SK-N-SH (cell line): ENCODE results near the gene EPB41L1. TPM values are rescaled to one million over a fixed set of nuclear protein-coding genes. Genes with fewer than 3 reads are reported as not detected.

Source experiments
- CTCF ChIA-PET: fragments of 300-600, 350-600 bp; formaldehyde crosslinking; extraction: SDS; loops from one replicate; lab custom pipeline; 2021; lab: Yijun Ruan, JAX
- POLR2A ChIA-PET: fragments of 350-600 bp; sonication (Branson Sonifier 250); formaldehyde crosslinking; extraction: SDS; loops from one replicate; lab custom pipeline; 2020; ENCODE audit warnings: antibody characterized with exemption, inconsistent platforms; lab: Yijun Ruan, JAX
- DNase-seq: peaks from one replicate; pipeline ENCODE4 v3.0.0; 2012
- H2AFZ ChIP-seq: fragments of 200-600 bp; sonication (generic); 2 replicates; pipeline ENCODE4 v1.8.1; 2016; ENCODE audit warnings: antibody characterized with exemption, mild to moderate bottlenecking, low read depth
- H3F3A ChIP-seq: fragments of 200-600 bp; sonication (generic); replicated peaks from 2 replicates; pipeline ENCODE3; 2016; ENCODE audit warnings: antibody characterized with exemption, mild to moderate bottlenecking; ENCODE audit not compliant: insufficient read depth
- H3K27ac ChIP-seq, 2 experiments: fragments of 200-500 bp in 1 of 2; fragments of 200-600 bp in 1 of 2; sonication (Bioruptor generic) in 1 of 2; sonication (generic), shearing (Covaris generic) in 1 of 2; 2 replicates each; pipeline versions ENCODE4 v1.5.1 to v1.6.1; 2014 to 2016; ENCODE audit warnings: low read depth in 2 of 2, inconsistent platforms in 1 of 2, low read length in 1 of 2, mild to moderate bottlenecking in 1 of 2, mixed read lengths in 1 of 2
- H3K27me3 ChIP-seq: fragments of 200-600 bp; sonication (generic), shearing (Covaris generic); 2 replicates; pipeline ENCODE4 v1.6.1; 2016; ENCODE audit warnings: mixed run types; ENCODE audit not compliant: insufficient read depth
- H3K36me3 ChIP-seq, 2 experiments: fragments of 200-500 bp in 1 of 2; fragments of 200-600 bp in 1 of 2; sonication (Bioruptor generic) in 1 of 2; sonication (generic) in 1 of 2; replicated peaks in 1 of 2; 2 replicates each; pipeline versions ENCODE3 to v1.5.1; 2014 to 2016; ENCODE audit warnings: low read length in 1 of 2, mild to moderate bottlenecking in 1 of 2; ENCODE audit not compliant: insufficient read depth in 2 of 2, control insufficient read depth in 1 of 2
- H3K4me1 ChIP-seq, 2 experiments: fragments of 200-500 bp in 1 of 2; fragments of 200-600 bp in 1 of 2; sonication (Bioruptor generic) in 1 of 2; sonication (generic), shearing (Covaris generic) in 1 of 2; 2 replicates each; pipeline versions ENCODE4 v1.5.1 to v1.6.1; 2014 to 2016; ENCODE audit warnings: low read depth in 1 of 2, low read length in 1 of 2, mixed run types in 1 of 2; ENCODE audit not compliant: insufficient read depth in 2 of 2, control insufficient read depth in 1 of 2
- H3K4me2 ChIP-seq: fragments of 200-600 bp; sonication (generic), shearing (Covaris generic); 2 replicates; pipeline ENCODE4 v1.6.1; 2017; ENCODE audit warnings: mixed run types
- H3K4me3 ChIP-seq, 2 experiments: fragments of 200-500 bp in 1 of 2; fragments of 200-600 bp in 1 of 2; sonication (Bioruptor generic) in 1 of 2; sonication (generic), shearing (Covaris generic) in 1 of 2; 2 replicates each; pipeline versions ENCODE4 v1.5.1 to v1.8.1; 2014 to 2016; ENCODE audit warnings: low read depth in 2 of 2, inconsistent platforms in 1 of 2, low read length in 1 of 2, mild to moderate bottlenecking in 1 of 2, mixed read lengths in 1 of 2, moderate library complexity in 1 of 2
- H3K79me2 ChIP-seq: fragments of 200-600 bp; sonication (generic); 2 replicates; pipeline ENCODE4 v1.8.1; 2017; ENCODE audit warnings: mild to moderate bottlenecking; ENCODE audit not compliant: insufficient read depth
- H3K9ac ChIP-seq: fragments of 200-600 bp; sonication (generic); 2 replicates; pipeline ENCODE4 v1.6.1; 2017; ENCODE audit warnings: mixed run types
- H3K9me2 ChIP-seq: fragments of 200-600 bp; sonication (generic); 2 replicates; pipeline ENCODE4 v1.6.1; 2017; ENCODE audit warnings: mixed run types
- H3K9me3 ChIP-seq: fragments of 200-600 bp; sonication (generic); 2 replicates; pipeline ENCODE4 v1.6.1; 2017; ENCODE audit warnings: mixed run types, mild to moderate bottlenecking, moderate library complexity
- H4K20me1 ChIP-seq: fragments of 200-600 bp; sonication (generic); 2 replicates; pipeline ENCODE4 v1.6.1; 2017; ENCODE audit warnings: mild to moderate bottlenecking, mixed run types; ENCODE audit not compliant: insufficient read depth
- CHD2 ChIP-seq: fragments of 150-350 bp; IDR thresholded peaks from 2 replicates; pipeline ENCODE4 v1.6.1; 2018; ENCODE audit warnings: low read length; ENCODE audit not compliant: partially characterized antibody
- ELF1 ChIP-seq: IDR thresholded peaks from 2 replicates; pipeline ENCODE4 v1.4.0; 2012
- GABPA ChIP-seq: IDR thresholded peaks from 2 replicates; pipeline ENCODE4 v1.4.0; 2012; ENCODE audit warnings: low read depth, mild to moderate bottlenecking
- GATA2 ChIP-seq: sonication (generic); formaldehyde crosslinking; IDR thresholded peaks from 2 replicates; pipeline ENCODE4 v1.5.0; 2020; ENCODE audit warnings: mild to moderate bottlenecking, missing genetic modification reagents
- MXI1 ChIP-seq: IDR thresholded peaks from 2 replicates; pipeline ENCODE4 v1.6.1; 2012; ENCODE audit warnings: mild to moderate bottlenecking, low read depth, low read length, improper control_type of control experiment
- NFIC ChIP-seq: IDR thresholded peaks from 2 replicates; pipeline ENCODE4 v1.4.0; 2012; ENCODE audit warnings: borderline replicate concordance
- NRF1 ChIP-seq: IDR thresholded peaks from 2 replicates; pipeline ENCODE4 v1.6.1; 2012; ENCODE audit warnings: low read depth, mild to moderate bottlenecking, low read length
- POLR2AphosphoS5 ChIP-seq: IDR thresholded peaks from 2 replicates; pipeline ENCODE4 v1.6.1; 2012; ENCODE audit warnings: low read depth, low read length
- RCOR1 ChIP-seq: fragments of 150-350 bp; IDR thresholded peaks from 2 replicates; pipeline ENCODE4 v1.6.1; 2017; ENCODE audit warnings: antibody characterized with exemption, low read length
- REST ChIP-seq: IDR thresholded peaks from 2 replicates; pipeline ENCODE4 v1.6.1; 2012; ENCODE audit warnings: mild to moderate bottlenecking, low read depth, low read length, moderate library complexity
- SIN3A ChIP-seq: IDR thresholded peaks from 2 replicates; pipeline ENCODE4 v1.6.1; 2012; ENCODE audit warnings: low read depth, mild to moderate bottlenecking, low read length, moderate library complexity, borderline replicate concordance
- SMC3 ChIP-seq: IDR thresholded peaks from 2 replicates; pipeline ENCODE4 v1.6.1; 2012; ENCODE audit warnings: low read depth, low read length, improper control_type of control experiment
- TAF1 ChIP-seq: IDR thresholded peaks from 2 replicates; pipeline ENCODE4 v1.6.1; 2012; ENCODE audit warnings: low read depth, mild to moderate bottlenecking, low read length, moderate library complexity, borderline replicate concordance
- TCF12 ChIP-seq: IDR thresholded peaks from 2 replicates; pipeline ENCODE4 v1.4.0; 2012
- YY1 ChIP-seq: IDR thresholded peaks from 2 replicates; pipeline ENCODE4 v1.4.0; 2012; ENCODE audit warnings: low read depth, mild to moderate bottlenecking
- WGBS: methylation state at CpG from one replicate; pipeline ENCODE4 v1.1.6; 2017; ENCODE audit warnings: low lambda C conversion rate; 5-methylcytosine and 5-hydroxymethylcytosine counted together
- polyA plus RNA-seq, 3 experiments: library from polyadenylated mRNA; depleted of rRNA; stranded (reverse); fragments of >200 nt; gene quantifications; 2 replicates each; pipeline ENCODE4 v1.2.3, GENCODE V29; 2012
- TF ChIP-seq, protein P1 (sequence below): fragments of 200-600 bp; sonication (generic); IDR thresholded peaks from 2 replicates; pipeline ENCODE4 v1.6.1; 2017; ENCODE audit warnings: antibody characterized with exemption, mild to moderate bottlenecking, moderate library complexity
- TF ChIP-seq, protein P2 (sequence below): IDR thresholded peaks from 2 replicates; pipeline ENCODE4; 2012
- TF ChIP-seq, protein P3 (sequence below): IDR thresholded peaks from 2 replicates; pipeline ENCODE4 v1.4.0; 2012; ENCODE audit warnings: low read depth

The EPB41L1 gene
- polyA plus RNA-seq, 1 of the 3 experiments (the other 2 are of a cell fraction): 26.1 TPM

DNA sequence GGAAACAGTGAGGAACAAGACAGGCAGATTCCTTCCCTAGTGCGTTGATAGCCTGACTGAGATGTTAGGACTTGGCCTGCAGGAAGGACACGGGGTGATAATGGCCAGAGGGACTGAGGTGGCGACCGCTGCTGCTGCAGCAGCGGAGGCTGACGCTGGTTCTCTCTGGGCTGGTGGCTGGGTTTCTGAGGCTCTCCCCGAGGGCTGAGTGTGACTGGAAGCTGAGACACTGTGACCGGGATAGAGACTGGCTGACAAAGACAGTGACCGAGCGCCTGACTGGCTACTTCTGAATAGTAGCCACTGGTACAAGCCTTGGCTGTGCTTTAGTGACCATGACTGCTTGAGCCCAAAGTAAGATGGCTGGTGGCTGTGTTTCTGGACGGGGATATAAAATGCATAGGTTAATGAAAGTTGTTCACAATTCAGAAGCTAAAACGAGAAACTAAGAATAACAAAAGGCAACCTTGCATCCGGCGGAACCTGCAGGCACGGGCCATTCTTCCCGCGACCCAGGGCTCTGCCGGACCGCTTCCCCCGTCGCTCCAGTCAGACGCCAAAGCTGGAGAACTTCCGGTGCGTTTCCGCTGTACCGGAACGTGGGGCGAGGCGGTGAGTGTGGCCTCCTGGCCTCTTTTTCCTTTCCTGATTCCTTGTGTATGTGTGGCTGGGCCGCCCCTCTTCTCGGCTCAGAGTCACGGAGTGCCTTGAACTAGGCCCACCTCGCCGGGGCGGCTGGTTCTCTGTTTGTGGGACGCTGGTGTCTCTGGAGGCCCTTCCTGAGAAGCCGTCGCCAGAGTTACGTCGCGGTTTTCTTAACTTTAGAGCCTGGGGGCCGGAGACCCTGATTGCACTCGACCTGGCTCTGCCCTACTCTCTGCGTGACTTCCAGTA lies 81.6 kb downstream of the EPB41L1 start, which contains the start of gene AAR2:
Gene AAR2 (plus strand): TSS at position 587 of the 894 bp plus-strand sequence. CDS start 3,391 bp downstream, outside the sequence.
- Histone ChIP-seq H3K36me3 (peaks cover 10 to 20% of the 10 kb centered on the region in 2 experiments), H3K4me2 (peak within 1 kb of the TSS; percentile 93), H3K9ac (peak within 1 kb of the TSS; percentile 98), H3K79me2 (peaks cover 56% of the 10 kb centered on the region), H3K4me3 (peak within 1 kb of the TSS; percentile 91 to 98)
- POLR2A ChIA-PET: interaction anchor here (0.9 to 1.1 kb wide), 3 partner anchors 33 to 225 kb away, joined by 3 to 4 read pairs (median 3); no protein-coding TSS in a partner anchor
- TF ChIP-seq SMC3 (peak; percentile 5; the same call in 1 of the 2 replicates), ELF1 (peak; percentile 85), NRF1 (no peak), REST (peak; percentile 62), POLR2AphosphoS5 (peak; percentile 94), NFIC (0 out of 2 replicates have a peak, but pooled peaks have one; percentile 8), TCF12 (peak; percentile 19; the same call in 1 of the 2 replicates), GATA2 (CRISPR knock-in tag) (no peak), GABPA (peak; percentile 98), CHD2 (peak; percentile 62), MXI1 (peak; percentile 83), TAF1 (peak; percentile 96), SIN3A (peak; percentile 87; the same call in 1 of the 2 replicates), RCOR1 (peak; percentile 54), YY1 (0 out of 2 replicates have a peak, but pooled peaks have one; percentile 61)
- TF ChIP-seq, protein P1, sequence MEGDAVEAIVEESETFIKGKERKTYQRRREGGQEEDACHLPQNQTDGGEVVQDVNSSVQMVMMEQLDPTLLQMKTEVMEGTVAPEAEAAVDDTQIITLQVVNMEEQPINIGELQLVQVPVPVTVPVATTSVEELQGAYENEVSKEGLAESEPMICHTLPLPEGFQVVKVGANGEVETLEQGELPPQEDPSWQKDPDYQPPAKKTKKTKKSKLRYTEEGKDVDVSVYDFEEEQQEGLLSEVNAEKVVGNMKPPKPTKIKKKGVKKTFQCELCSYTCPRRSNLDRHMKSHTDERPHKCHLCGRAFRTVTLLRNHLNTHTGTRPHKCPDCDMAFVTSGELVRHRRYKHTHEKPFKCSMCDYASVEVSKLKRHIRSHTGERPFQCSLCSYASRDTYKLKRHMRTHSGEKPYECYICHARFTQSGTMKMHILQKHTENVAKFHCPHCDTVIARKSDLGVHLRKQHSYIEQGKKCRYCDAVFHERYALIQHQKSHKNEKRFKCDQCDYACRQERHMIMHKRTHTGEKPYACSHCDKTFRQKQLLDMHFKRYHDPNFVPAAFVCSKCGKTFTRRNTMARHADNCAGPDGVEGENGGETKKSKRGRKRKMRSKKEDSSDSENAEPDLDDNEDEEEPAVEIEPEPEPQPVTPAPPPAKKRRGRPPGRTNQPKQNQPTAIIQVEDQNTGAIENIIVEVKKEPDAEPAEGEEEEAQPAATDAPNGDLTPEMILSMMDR: no peak
- TF ChIP-seq, protein P2, sequence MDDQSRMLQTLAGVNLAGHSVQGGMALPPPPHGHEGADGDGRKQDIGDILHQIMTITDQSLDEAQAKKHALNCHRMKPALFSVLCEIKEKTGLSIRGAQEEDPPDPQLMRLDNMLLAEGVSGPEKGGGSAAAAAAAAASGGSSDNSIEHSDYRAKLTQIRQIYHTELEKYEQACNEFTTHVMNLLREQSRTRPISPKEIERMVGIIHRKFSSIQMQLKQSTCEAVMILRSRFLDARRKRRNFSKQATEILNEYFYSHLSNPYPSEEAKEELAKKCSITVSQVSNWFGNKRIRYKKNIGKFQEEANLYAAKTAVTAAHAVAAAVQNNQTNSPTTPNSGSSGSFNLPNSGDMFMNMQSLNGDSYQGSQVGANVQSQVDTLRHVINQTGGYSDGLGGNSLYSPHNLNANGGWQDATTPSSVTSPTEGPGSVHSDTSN: no peak; the same call in 1 of the 2 replicates
- TF ChIP-seq, protein P3, sequence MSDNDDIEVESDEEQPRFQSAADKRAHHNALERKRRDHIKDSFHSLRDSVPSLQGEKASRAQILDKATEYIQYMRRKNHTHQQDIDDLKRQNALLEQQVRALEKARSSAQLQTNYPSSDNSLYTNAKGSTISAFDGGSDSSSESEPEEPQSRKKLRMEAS: peak; percentile 92
- TF ChIP-seq, all 33 proteins: peak for 14
- H3F3A ChIP-seq: no peaks in the 10 kb centered on the region
- DNase-seq: peak; percentile 84
- H3K27ac ChIP-seq: peak within 1 kb of the TSS; percentile 75 to 78
- CTCF ChIA-PET: interaction anchor here (0.7 to 2.3 kb wide), 6 partner anchors 9 to 254 kb away, joined by 3 to 9 read pairs (median 4); no protein-coding TSS in a partner anchor
- WGBS: 14% methylated on average over 36 of the region's 44 CpGs
- no peaks in the 10 kb centered on the region for H4K20me1 ChIP-seq
- H3K9me2 ChIP-seq: no peaks in the 10 kb centered on the region
- H3K27me3 ChIP-seq: no peaks in the 10 kb centered on the region
- no peaks in the 10 kb centered on the region for H3K9me3 ChIP-seq
- peaks cover 5 to 10% of the 10 kb centered on the region in 2 experiments; a peak in 2 of 4 replicates for H3K4me1 ChIP-seq
- H2AFZ ChIP-seq: peak within 1 kb of the TSS; percentile 100
